G401 (cell line): Measurements from ENCODE around the gene STK39. TPM values are rescaled to one million over a fixed set of nuclear protein-coding genes. Genes with fewer than 3 reads are reported as not detected.

ENCODE experiments used
- DNase-seq: peaks from one replicate; pipeline ENCODE4 v3.0.0-alpha.2; 2015; ENCODE audit warnings: low spot score
- in situ Hi-C: cut with HindIII; loops from 2 replicates; pipeline ENCODE4 v1.10.0; 2016; ENCODE audit warnings: low sequenced_read_pairs, mixed read lengths
- total RNA-seq: library from RNA; depleted of rRNA; stranded (reverse); fragments of >200 nt; shearing (Covaris generic); gene quantifications from 2 replicates; pipeline ENCODE4 v1.2.3, GENCODE V29; 2014

STK39 gene
- total RNA-seq, 1 experiment from 2014 or later, result not detected

- DNase-seq, result no peak
- in situ Hi-C loops, result no loop called here
Measured at GRCh38 chr2:168245074-168245825, 2.1 kb downstream of the STK39 start.

- in situ Hi-C loops, result no loop called here
- DNase-seq, result peak; percentile 70
Measured at GRCh38 chr2:168244318-168244717, 3.1 kb downstream of the STK39 start.

DNA sequence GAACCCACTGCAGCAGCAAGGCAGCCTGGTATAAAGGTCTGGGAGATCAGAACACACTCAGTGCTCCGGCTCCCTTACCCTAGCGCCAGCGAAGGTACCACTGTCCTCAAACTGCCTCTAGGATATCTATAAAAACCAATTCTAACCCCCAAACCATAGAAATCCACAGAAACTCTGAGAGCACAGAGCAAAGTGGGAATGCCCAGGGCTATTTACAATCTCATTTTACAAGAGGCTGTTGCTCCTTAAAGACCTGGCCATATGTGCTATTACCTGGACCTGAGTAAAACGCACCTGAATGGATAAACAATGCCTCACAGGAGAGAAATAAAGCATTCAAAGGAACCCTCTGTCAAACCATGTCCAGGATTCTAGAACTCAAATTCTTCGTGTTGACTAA lies 4.3 kb downstream of the STK39 start:
- no peak for DNase-seq
- in situ Hi-C loops, result no loop called here

DNA sequence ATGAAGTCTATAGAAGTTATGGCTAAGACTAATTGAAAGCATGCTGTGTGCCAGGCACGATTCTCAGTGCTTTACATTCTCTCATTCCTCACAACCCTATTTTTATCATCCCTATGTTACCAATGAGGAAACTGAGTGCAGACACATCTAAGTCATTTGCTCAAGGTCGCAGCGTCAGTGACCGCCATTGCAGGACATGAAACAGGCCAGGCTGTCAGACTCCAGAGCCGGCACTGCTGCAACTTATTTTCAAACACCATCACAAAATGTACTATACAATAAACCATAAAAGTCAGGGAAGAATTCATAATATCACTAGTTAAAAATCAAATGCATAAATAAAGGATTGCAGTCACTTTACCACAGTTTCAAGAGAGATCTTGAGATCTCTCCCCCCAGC lies 5.6 kb downstream of the STK39 start:
- in situ Hi-C loops, result no loop called here
- DNase-seq, result no peak

DNA sequence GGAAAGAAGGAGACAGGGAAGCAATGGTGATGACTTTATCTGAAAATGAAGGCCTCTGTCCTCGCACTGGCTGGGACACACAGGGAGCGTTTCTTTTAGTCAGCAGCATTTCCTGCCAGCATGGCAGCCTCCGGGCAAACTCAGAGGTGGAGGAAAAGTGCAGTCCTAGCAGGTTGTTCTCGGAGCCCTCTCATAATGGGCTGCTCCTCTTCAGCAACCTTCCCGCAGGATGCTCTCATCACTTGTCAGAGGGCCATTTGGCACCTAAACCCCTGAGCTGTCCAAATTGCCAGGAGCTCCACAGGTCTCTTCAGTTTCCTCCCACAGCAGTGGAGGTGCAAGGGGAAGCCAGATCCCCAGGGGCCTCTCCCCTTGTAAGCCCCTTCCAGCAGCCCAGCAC lies 6.2 kb downstream of the STK39 start:
- DNase-seq, result peak; percentile 92
- in situ Hi-C loops, result no loop called here

- no peak for DNase-seq
- in situ Hi-C loops, result no loop called here
Measured at GRCh38 chr2:168239281-168239680, 8.1 kb downstream of the STK39 start.

- in situ Hi-C loops, result no loop called here
- no peak for DNase-seq
Measured at GRCh38 chr2:168237741-168238140, 9.7 kb downstream of the STK39 start.

GRCh38 chr2:168234407-168235085 lies 12.8 kb downstream of the STK39 start:
- no peak for DNase-seq
- in situ Hi-C loops, result no loop called here

DNA sequence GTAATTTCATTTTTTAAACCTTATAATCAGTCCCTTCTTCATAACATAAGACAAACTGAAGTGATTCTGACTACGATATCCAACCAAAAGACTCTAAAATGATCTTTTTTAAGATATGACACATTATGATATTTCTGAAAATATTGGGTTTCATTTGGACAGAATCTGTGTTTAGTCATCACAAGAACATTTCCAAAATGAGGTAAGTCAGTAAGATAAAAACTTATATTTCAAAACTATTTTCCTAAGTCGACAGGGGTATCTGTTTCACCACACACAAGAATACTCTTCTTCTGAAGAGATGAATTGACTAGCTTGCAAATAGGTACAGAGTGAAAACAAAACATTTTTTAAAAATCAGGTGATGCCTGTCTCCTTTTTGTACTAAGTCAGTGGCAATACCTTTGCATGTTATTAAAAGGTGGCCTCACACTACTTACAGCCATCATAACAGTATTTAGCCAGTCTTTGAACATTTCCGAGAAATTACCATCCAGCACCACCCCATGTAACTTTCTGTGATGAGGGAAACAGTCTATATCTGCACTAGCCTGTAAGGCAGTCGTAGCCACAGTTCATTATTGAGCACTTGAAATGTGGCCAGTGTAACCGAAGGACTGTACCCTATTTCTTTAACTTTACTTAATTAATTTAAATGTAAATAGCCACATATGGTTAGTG lies 13.5 kb downstream of the STK39 start:
- in situ Hi-C loops, result no loop called here

GRCh38 chr2:168233166-168233565 lies 14.2 kb downstream of the STK39 start:
- in situ Hi-C loops, result no loop called here
- DNase-seq, result no peak

More for the DNA sequence above, 13.5 kb downstream of the STK39 start:
- no peak for DNase-seq

DNA sequence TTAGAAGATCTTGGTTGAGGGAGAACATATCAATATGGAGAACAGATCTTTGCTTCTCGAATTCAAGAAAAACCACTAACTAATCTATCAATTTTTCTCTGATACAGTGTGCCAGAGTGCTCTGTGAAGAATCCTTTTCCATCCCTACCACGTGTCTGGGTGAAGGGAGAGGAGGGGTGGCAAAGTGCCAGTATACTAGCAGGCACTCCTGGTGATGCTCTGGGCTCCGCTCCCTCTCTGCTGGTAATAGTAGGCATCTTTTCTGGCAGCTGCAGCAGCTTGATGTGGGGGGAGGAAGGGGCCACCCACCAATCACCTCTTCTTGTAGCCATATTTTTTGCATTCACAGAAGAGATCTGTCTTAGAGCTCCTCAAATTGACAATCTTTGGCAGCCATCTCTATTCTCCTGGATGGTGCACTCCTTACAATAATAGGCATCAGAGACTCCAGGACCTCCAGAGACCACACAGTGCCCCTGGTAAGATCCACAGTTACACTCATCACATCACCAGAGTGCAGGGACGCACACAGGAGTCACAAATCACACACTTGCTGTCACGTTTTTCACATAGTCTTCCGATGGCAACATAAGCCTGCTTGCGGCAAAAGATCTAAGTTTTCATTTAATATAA lies 15.7 kb downstream of the STK39 start:
- DNase-seq, result peak; percentile 41
- in situ Hi-C loops, result no loop called here

DNA sequence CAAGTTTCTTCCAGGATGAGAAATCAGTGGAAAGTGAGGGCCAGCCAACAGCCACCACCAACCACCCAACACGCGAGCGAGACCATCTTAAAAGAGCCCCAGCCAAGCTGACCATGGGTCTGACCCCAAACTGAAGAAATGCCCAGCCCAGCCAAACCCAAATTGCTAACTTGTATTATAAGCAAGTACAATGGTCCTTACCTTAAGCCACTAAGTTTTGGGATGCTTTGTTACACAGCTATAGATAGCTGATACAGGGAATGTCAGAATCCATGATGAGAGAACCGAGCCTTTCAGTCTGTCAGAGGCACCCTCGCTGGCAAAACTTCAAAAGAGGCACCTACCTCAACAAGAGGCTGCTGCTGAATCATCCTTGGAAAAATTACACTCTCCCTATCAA lies 17.0 kb downstream of the STK39 start:
- in situ Hi-C loops, result no loop called here
- DNase-seq, result no peak

- in situ Hi-C loops, result no loop called here
- no peak for DNase-seq
Measured at GRCh38 chr2:168224346-168224745, 23.0 kb downstream of the STK39 start.

DNA sequence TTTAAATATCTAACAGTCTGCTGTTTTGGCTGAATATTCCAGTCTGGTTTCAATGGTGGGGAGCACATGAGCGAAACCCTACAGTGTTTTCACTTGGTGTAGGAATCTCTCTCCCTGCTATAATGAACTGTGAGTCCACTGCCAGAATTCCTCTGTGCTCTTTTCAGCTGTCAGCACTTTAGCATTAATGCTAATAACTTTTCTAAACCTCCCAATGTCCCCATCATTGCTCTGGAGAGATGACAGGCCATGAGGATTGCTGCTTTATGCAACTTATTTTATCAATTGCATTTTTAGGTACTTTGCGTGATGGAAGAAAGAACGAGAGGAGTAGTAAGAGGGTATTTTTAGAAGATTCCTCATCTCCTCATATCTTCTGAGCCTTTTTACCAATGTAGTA lies 25.3 kb downstream of the STK39 start:
- no peak for DNase-seq
- in situ Hi-C loops, result no loop called here

DNA sequence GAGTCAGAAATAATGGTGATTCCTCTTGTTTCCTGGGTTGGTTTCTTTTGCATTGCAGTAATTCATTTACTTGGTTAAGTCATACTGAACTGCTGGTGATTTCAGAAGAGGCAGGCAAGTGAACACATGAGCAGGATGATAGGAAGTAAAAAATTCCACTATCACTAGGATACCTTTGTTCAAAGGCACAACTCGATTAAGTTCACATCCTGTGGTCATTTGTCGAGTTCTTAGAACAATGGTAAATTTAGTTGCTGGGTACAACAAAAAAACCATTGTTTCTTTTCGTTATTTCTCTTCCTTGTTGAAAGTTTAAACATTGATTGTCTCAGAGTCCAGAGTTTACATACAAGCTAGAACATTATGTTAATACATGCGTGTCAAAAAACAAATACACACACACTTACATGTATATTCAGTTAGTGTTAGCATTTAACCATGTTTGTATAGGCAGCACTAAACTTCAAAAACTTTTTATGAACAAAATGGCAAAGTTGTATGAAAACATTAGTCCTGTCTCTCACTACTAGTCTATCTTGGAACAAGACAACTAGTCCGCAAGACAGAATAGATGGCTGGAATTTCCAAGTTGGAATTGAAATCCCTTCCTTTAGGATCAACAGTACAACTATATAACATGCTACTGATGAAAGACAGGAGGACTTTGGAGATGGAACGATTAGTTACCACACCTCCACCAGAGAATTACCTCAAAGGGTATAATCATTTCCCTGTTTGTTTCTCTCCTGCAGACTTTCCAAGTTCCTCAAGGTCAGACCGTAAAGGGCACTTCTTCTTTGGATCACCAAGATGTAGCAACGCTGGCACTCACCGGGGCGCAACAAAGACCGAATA lies 26.2 kb downstream of the STK39 start:
- in situ Hi-C loops, result no loop called here
- DNase-seq, result no peak

DNA sequence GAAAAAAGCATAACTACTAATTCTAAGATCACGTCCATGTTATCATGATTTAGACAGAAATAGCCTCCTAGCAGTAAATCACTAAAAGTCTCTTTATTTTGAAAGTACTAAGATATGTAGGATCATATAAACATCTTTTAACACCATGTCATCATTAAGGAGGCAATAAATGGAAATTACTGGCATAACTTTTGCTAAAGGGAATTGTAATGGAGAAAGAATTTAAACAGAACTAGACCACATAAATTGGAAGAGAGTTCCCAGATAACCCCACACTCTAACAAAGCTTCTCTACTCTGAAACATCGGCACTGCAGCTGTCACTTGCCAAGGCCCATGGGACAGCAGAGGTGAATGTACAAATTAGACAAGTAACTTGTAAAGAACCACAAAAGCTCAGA lies 29.5 kb downstream of the STK39 start:
- in situ Hi-C loops, result no loop called here
- DNase-seq, result no peak

GRCh38 chr2:168216351-168217005 lies 30.9 kb downstream of the STK39 start:
- in situ Hi-C loops, result no loop called here
- no peak for DNase-seq

GRCh38 chr2:168215813-168216212 lies 31.6 kb downstream of the STK39 start:
- in situ Hi-C loops, result no loop called here

DNA sequence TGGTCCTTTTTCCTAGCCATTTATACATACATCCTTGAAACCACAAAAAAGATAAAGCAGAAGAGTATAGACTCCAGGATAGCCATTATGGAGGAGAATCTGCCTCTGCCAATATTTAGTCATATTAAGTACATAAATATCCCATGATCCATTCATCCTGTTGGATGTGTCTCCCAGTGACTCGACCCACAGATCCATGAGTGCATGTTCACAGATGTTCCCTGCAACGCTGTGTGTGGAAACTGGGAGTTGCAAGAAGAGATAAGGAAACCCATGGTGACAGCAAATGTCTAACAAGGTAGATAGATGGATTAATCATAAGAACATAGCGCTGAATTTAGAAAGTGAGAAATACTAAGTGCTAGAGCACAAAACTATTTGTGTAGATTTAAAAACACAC lies 34.5 kb downstream of the STK39 start:
- in situ Hi-C loops, result no loop called here
- DNase-seq, result no peak

More at GRCh38 chr2:168215813-168216212, 31.6 kb downstream of the STK39 start:
- DNase-seq, result no peak
